Keratinocyte (primary cell): Measurements from ENCODE around the gene ACTN4. TPM values are rescaled to one million over a fixed set of nuclear protein-coding genes. Genes with fewer than 3 reads are reported as not detected.

ENCODE experiments used
- DNase-seq: peaks from one replicate; pipeline ENCODE4 v3.0.0-alpha.2; 2011; ENCODE audit warnings: low read depth, missing footprints, low spot score
- FAIRE-seq: peaks from 2 replicates; lab custom pipeline; 2011; peaks lifted over from hg19 to GRCh38; lab: Jason Lieb, UNC
- H2AFZ ChIP-seq: 2 replicates; pipeline ENCODE4 v1.6.0; 2012; ENCODE audit warnings: low read length, control low read depth, inconsistent platforms; ENCODE audit not compliant: control insufficient read depth
- H3K27ac ChIP-seq: 2 replicates; pipeline ENCODE4 v1.5.1; 2011; ENCODE audit warnings: low read length; ENCODE audit not compliant: control insufficient read depth, insufficient read depth
- H3K27me3 ChIP-seq: 3 replicates; pipeline ENCODE4 v1.6.0; 2011; ENCODE audit warnings: low read length; ENCODE audit not compliant: control insufficient read depth, insufficient read depth; ENCODE audit errors: extremely low read depth
- H3K36me3 ChIP-seq, 2 experiments: 2 replicates in 1 of 2; 3 replicates in 1 of 2; pipeline ENCODE4 v1.5.1; 2011; ENCODE audit warnings: low read length in 2 of 2, mild to moderate bottlenecking in 1 of 2; ENCODE audit not compliant: control insufficient read depth in 2 of 2, insufficient read depth in 2 of 2; ENCODE audit errors: extremely low read depth in 1 of 2
- H3K4me1 ChIP-seq: 3 replicates; pipeline ENCODE4 v1.5.1; 2011; ENCODE audit warnings: low read length; ENCODE audit not compliant: control insufficient read depth, insufficient read depth; ENCODE audit errors: extremely low read depth
- H3K4me2 ChIP-seq: 3 replicates; pipeline ENCODE4 v1.6.0; 2011; ENCODE audit warnings: low read depth, low read length; ENCODE audit not compliant: control insufficient read depth, insufficient read depth; ENCODE audit errors: extremely low read depth
- H3K4me3 ChIP-seq, 3 experiments: fragments of 200-600 bp in 1 of 3; sonication (generic) in 1 of 3; 2 replicates in 2 of 3; 3 replicates in 1 of 3; pipeline ENCODE4 v1.5.1; 2011 to 2016; ENCODE audit warnings: low read length in 3 of 3, mild to moderate bottlenecking in 3 of 3, control low read depth in 2 of 3, inconsistent platforms in 1 of 3, low read depth in 1 of 3, mixed read lengths in 1 of 3, mixed run types in 1 of 3, moderate library complexity in 1 of 3; ENCODE audit not compliant: control insufficient read depth in 2 of 3, insufficient read depth in 2 of 3; ENCODE audit errors: extremely low read depth in 1 of 3
- H3K79me2 ChIP-seq: 2 replicates; pipeline ENCODE4 v1.6.0; 2012; ENCODE audit warnings: low read length; ENCODE audit not compliant: control insufficient read depth, insufficient read depth
- H3K9ac ChIP-seq: 3 replicates; pipeline ENCODE4 v1.6.0; 2011; ENCODE audit warnings: low read length; ENCODE audit not compliant: control insufficient read depth, insufficient read depth; ENCODE audit errors: extremely low read depth
- H3K9me1 ChIP-seq: 3 replicates; pipeline ENCODE4 v1.6.0; 2011; ENCODE audit warnings: low read length; ENCODE audit not compliant: control insufficient read depth, insufficient read depth; ENCODE audit errors: extremely low read depth
- H3K9me3 ChIP-seq: 2 replicates; pipeline ENCODE4 v1.5.1; 2012; ENCODE audit warnings: low read depth, low read length; ENCODE audit not compliant: control insufficient read depth
- H4K20me1 ChIP-seq: 3 replicates; pipeline ENCODE4 v1.6.0; 2011; ENCODE audit warnings: low read length; ENCODE audit not compliant: control insufficient read depth, insufficient read depth; ENCODE audit errors: extremely low read depth
- EZH2 ChIP-seq: IDR thresholded peaks from one replicate; pipeline ENCODE4 v1.6.1; 2012; ENCODE audit warnings: inconsistent platforms, mild to moderate bottlenecking, low read length, moderate library complexity
- dilution Hi-C: fragments of 300-500 bp; cut with MboI; formaldehyde crosslinking; loops from one replicate; pipeline ENCODE4 v1.7.0; 2020; ENCODE audit warnings: low sequenced_read_pairs; ENCODE audit not compliant: extremely low pct_ligation_motif_present
- polyA plus RNA-seq, 5 experiments: library from polyadenylated mRNA; depleted of rRNA in 3 of 5; stranded (reverse) in 3 of 5; stranded (forward) in 1 of 5; unstranded in 1 of 5; fragments of >200 nt; gene quantifications; 1 replicate in 1 of 5; 2 replicates in 3 of 5; 3 replicates in 1 of 5; pipeline versions ENCODE4 v1.2.1 to v1.2.3, GENCODE V29; 2011 to 2012; ENCODE audit warnings: missing spikeins in 2 of 5, low read depth in 1 of 5, low replicate concordance in 1 of 5
- TF ChIP-seq, protein P1 (sequence below), 3 experiments: IDR thresholded peaks in 1 of 3; conservative IDR thresholded peaks in 1 of 3; optimal IDR thresholded peaks in 1 of 3; 2 replicates in 2 of 3; 3 replicates in 1 of 3; pipeline versions ENCODE3 to v1.5.1; 2011; ENCODE audit warnings: low read length in 3 of 3, mild to moderate bottlenecking in 3 of 3, moderate library complexity in 2 of 3, control low read depth in 1 of 3, inconsistent platforms in 1 of 3; ENCODE audit not compliant: insufficient read depth in 2 of 3; ENCODE audit errors: extremely low read depth in 1 of 3

The ACTN4 gene
- polyA plus RNA-seq, 1 donor (not counting 4 experiments of a cell fraction or from before 2014, with no cell fraction given) = 463 TPM

DNA sequence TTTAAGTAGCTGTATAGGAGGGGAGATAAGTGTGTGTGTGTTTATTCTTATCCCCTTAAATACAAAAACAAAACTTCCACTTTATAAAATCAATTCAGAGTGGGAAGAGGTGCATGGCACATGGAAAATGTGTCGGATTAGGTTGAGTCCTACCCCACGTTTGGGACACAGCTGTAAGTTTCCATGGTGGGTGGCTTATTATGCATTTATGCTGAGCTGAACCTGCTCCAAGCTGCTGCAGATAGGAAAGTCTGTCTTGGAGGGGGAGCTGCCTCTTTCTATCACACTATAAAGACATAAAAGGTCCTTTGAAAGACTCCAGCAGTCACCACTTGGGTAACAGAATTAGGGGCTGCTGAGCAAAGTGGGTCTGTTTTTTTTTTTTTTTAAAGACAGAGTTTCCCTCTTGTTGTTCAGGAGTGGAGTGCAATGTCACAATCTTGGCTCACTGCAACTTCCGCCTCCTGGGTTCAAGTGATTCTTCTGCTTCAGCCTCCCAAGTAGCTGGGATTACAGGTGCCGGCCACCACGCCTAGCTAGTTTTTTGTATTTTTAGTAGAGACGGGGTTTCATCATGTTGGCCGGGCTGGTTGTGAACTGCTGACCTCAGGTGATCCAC is 15.2 kb downstream of the ACTN4 start:
- peaks cover 22% of the 10 kb centered on the region for H4K20me1 ChIP-seq
- no peak for FAIRE-seq
- peaks cover 85% of the 10 kb centered on the region for H3K79me2 ChIP-seq
- H3K9me1 ChIP-seq = no peaks in the 10 kb centered on the region
- H3K4me3 ChIP-seq = no peak overlapping the region
- no peak overlapping the region for H2AFZ ChIP-seq
- peak overlapping the region; percentile 16 for H3K9ac ChIP-seq
- H3K27me3 ChIP-seq = no peaks in the 10 kb centered on the region
- peaks cover 94% of the 10 kb centered on the region for H3K4me1 ChIP-seq
- TF ChIP-seq, protein P1, sequence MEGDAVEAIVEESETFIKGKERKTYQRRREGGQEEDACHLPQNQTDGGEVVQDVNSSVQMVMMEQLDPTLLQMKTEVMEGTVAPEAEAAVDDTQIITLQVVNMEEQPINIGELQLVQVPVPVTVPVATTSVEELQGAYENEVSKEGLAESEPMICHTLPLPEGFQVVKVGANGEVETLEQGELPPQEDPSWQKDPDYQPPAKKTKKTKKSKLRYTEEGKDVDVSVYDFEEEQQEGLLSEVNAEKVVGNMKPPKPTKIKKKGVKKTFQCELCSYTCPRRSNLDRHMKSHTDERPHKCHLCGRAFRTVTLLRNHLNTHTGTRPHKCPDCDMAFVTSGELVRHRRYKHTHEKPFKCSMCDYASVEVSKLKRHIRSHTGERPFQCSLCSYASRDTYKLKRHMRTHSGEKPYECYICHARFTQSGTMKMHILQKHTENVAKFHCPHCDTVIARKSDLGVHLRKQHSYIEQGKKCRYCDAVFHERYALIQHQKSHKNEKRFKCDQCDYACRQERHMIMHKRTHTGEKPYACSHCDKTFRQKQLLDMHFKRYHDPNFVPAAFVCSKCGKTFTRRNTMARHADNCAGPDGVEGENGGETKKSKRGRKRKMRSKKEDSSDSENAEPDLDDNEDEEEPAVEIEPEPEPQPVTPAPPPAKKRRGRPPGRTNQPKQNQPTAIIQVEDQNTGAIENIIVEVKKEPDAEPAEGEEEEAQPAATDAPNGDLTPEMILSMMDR (optimal IDR thresholded peaks at IDR 0.05 in 1 of 3, IDR thresholded peaks at IDR 0.05 in 1 of 3, conservative IDR thresholded peaks at IDR 0.05 in 1 of 3; ENCODE audit: extremely low read depth in 1 of 3, insufficient read depth in 2 of 3, low read length in 3 of 3) = no peak
- no peak for TF ChIP-seq EZH2
- dilution Hi-C loops = no loop called here
- no peaks in the 10 kb centered on the region for H3K9me3 ChIP-seq
- H3K36me3 ChIP-seq = peaks cover 10 to 34% of the 10 kb centered on the region in 2 experiments
- H3K27ac ChIP-seq = peak overlapping the region; percentile 70
- H3K4me2 ChIP-seq = peak overlapping the region; percentile 22
- no peak for DNase-seq

DNA sequence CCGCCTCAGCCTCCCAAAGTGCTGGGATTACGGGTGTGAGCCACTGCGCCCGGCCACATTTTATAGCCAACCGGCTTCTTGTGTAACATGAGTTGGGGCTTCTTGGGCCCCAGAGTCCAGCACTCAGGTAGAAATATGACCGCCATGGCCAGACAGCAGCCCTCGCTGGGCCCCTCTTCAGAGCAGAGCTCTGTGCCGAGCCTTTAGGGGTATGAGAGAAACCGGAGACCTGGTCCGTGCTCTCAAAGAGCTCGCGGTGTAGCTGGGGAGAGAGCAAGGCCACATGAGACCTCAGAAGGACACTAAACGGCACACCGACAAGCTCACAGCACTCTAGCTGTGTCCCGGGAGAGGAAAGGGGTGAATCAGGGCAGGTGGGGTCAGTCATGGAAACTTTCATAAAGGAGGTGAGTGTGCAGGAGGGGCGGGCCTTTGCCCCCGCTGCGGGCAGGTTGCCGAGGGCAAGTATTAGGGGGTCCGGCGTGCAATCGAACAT is 15.8 kb downstream of the ACTN4 start:
- peaks cover 90% of the 10 kb centered on the region for H3K79me2 ChIP-seq
- H3K4me2 ChIP-seq = peak overlapping the region; percentile 60
- H3K4me1 ChIP-seq = peaks cover 96% of the 10 kb centered on the region
- H4K20me1 ChIP-seq = peaks cover 27% of the 10 kb centered on the region
- FAIRE-seq (no peak), DNase-seq (no peak)
- peak overlapping the region; percentile 49 for H3K9ac ChIP-seq
- H3K4me3 ChIP-seq = no peak overlapping the region
- no peaks in the 10 kb centered on the region for H3K9me3 ChIP-seq
- dilution Hi-C loops = no loop called here
- peak overlapping the region; percentile 42 for H3K27ac ChIP-seq
- no peak for TF ChIP-seq EZH2
- TF ChIP-seq, protein P1 (optimal IDR thresholded peaks at IDR 0.05 in 1 of 3, IDR thresholded peaks at IDR 0.05 in 1 of 3, conservative IDR thresholded peaks at IDR 0.05 in 1 of 3; ENCODE audit: extremely low read depth in 1 of 3, insufficient read depth in 2 of 3, low read length in 3 of 3) = no peak
- no peaks in the 10 kb centered on the region for H3K9me1 ChIP-seq
- no peaks in the 10 kb centered on the region for H3K27me3 ChIP-seq
- peaks cover 10 to 37% of the 10 kb centered on the region in 2 experiments for H3K36me3 ChIP-seq
- H2AFZ ChIP-seq = no peak overlapping the region
